NCI-H69 (cell line): Measurements from ENCODE around the gene PTPRCAP.

Experiments used
- DNase-seq: peaks from one replicate; lab custom pipeline; 2025; lab: John Stamatoyannopoulos, UW

PTPRCAP gene

GRCh38 chr11:67395555-67396258 is 41.8 kb downstream of the PTPRCAP start:
- no peak for DNase-seq

- no peak for DNase-seq
These were observed 43.5 kb downstream of the PTPRCAP start for GRCh38 chr11:67393990-67394389.

GRCh38 chr11:67393437-67393836 is 44.0 kb downstream of the PTPRCAP start:
- no peak for DNase-seq

- DNase-seq = no peak
These were observed 45.2 kb downstream of the PTPRCAP start for GRCh38 chr11:67392183-67392715.

- DNase-seq = peak; percentile 98
These were observed 45.9 kb downstream of the PTPRCAP start, which contains the start of gene RAD9A for GRCh38 chr11:67391304-67392182. Gene RAD9A, plus strand, starts transcription at chr11:67391986. Its CDS starts 59 bp downstream, at chr11:67392045.

GRCh38 chr11:67390947-67391303 is 46.6 kb downstream of the PTPRCAP start:
- DNase-seq = no peak

GRCh38 chr11:67389477-67389876 is 48.0 kb downstream of the PTPRCAP start:
- peak; percentile 66 for DNase-seq

GRCh38 chr11:67387518-67387917 is 50.0 kb downstream of the PTPRCAP start:
- DNase-seq = no peak

GRCh38 chr11:67387069-67387468 is 50.4 kb downstream of the PTPRCAP start:
- DNase-seq = no peak
